Natural killer cell (primary cell): Measurements from ENCODE around the gene GPR34. TPM values are rescaled to one million over a fixed set of nuclear protein-coding genes. Genes with fewer than 3 reads are reported as not detected.

ENCODE experiments used
- ATAC-seq, 3 donors: fragments of 150-1000 bp in 2 of 3; fragments of 200-7000 bp in 1 of 3; cut with Tn5 transposase; 1 replicate in 1 of 3; 2 replicates in 2 of 3; pipeline ENCODE4 v1.10.0; 2021; ENCODE audit warnings: mild to moderate bottlenecking in 2 of 3, moderate library complexity in 2 of 3
- DNase-seq, 2 donors: peaks; one replicate each; pipeline versions ENCODE4 v3.0.0 to v3.0.0-alpha.2; 2013 to 2021; ENCODE audit warnings: mixed read lengths in 1 of 2
- H3K27ac ChIP-seq: one replicate; pipeline ENCODE4 v1.5.1; 2013; ENCODE audit warnings: mild to moderate bottlenecking, low read length
- H3K27me3 ChIP-seq: one replicate; pipeline ENCODE4 v1.6.1; 2013; ENCODE audit warnings: low read length; ENCODE audit not compliant: control insufficient read depth, insufficient read depth
- H3K36me3 ChIP-seq: one replicate; pipeline ENCODE4 v1.6.1; 2013; ENCODE audit warnings: low read length; ENCODE audit not compliant: control insufficient read depth, insufficient read depth
- H3K4me1 ChIP-seq: one replicate; pipeline ENCODE4 v1.6.1; 2013; ENCODE audit warnings: low read length; ENCODE audit not compliant: control insufficient read depth, insufficient read depth
- H3K4me3 ChIP-seq: one replicate; pipeline ENCODE4 v1.5.1; 2013; ENCODE audit warnings: low read length
- H3K9me3 ChIP-seq: one replicate; pipeline ENCODE4 v1.6.1; 2013; ENCODE audit warnings: low read length; ENCODE audit not compliant: control insufficient read depth, insufficient read depth
- H3K27ac Mint-ChIP-seq, 2 donors: one replicate each; pipeline ENCODE4 v1.8.0; 2022; ENCODE audit warnings: mild to moderate bottlenecking in 2 of 2, mixed read lengths in 2 of 2, moderate library complexity in 1 of 2
- H3K27me3 Mint-ChIP-seq, 2 donors: one replicate each; pipeline ENCODE4 v1.8.0; 2022; ENCODE audit warnings: low read depth in 2 of 2, mixed read lengths in 2 of 2
- H3K36me3 Mint-ChIP-seq: one replicate; pipeline ENCODE4 v1.8.0; 2022; ENCODE audit warnings: mixed read lengths
- H3K4me1 Mint-ChIP-seq, 2 donors: one replicate each; pipeline ENCODE4 v1.8.0; 2022; ENCODE audit warnings: mixed read lengths in 2 of 2
- H3K4me3 Mint-ChIP-seq: one replicate; pipeline ENCODE4 v1.8.0; 2022; ENCODE audit warnings: mild to moderate bottlenecking, moderate library complexity, mixed read lengths
- H3K9me3 Mint-ChIP-seq, 2 donors: one replicate each; pipeline ENCODE4 v1.8.0; 2022; ENCODE audit warnings: mixed read lengths in 2 of 2
- CTCF ChIP-seq: fragments of 200-600 bp; IDR thresholded peaks from one replicate; pipeline ENCODE4 v1.8.0; 2022; ENCODE audit warnings: antibody characterized with exemption
- WGBS: methylation state at CpG from one replicate; pipeline ENCODE4 v1.1.7; 2013; ENCODE audit warnings: missing lambda C conversion rate; ENCODE audit not compliant: insufficient coverage; 5-methylcytosine and 5-hydroxymethylcytosine counted together
- intact Hi-C: fragments of 100-400 bp; cut with micrococcal nuclease; formaldehyde crosslinking; loops from one replicate; pipeline ENCODE4 v1.14.2; 2022
- total RNA-seq, 4 donors: library from RNA; stranded (reverse); fragments of 120-200 nt in 1 of 4; gene quantifications; one replicate each; pipeline versions ENCODE4 v1.2.3 to v1.2.4, GENCODE V29; 2013 to 2022

Gene GPR34
- total RNA-seq, 3 donors from 2014 or later (not counting 1 experiment from before 2014, with no cell fraction given), result 0.61 to 6.0 (median 0.68) TPM

GRCh38 chrX:41689711-41690110 is 938 bp downstream of the GPR34 start:
- H3K27me3 Mint-ChIP-seq, result peaks cover 3 to 24% of the 10 kb centered on the region in 2 donors
- H3K9me3 ChIP-seq, result no peaks in the 10 kb centered on the region
- TF ChIP-seq CTCF, result no peak
- ATAC-seq (no peak), DNase-seq (no peak)
- no peaks in the 10 kb centered on the region for H3K36me3 ChIP-seq
- no peaks in the 10 kb centered on the region for H3K9me3 Mint-ChIP-seq
- H3K36me3 Mint-ChIP-seq, result no peaks in the 10 kb centered on the region
- no peaks in the 10 kb centered on the region for H3K27me3 ChIP-seq
- intact Hi-C loops, result loop anchor here (5.0 kb wide), 1 partner anchor 48 kb away; no protein-coding TSS in a partner anchor
- no peak overlapping the region for H3K27ac ChIP-seq
- no peak overlapping the region for H3K4me3 ChIP-seq
- peaks cover 28 to 33% of the 10 kb centered on the region in 2 donors for H3K4me1 Mint-ChIP-seq
- 90% methylated on average over 2 of the region's 3 CpGs for WGBS
- no peak overlapping the region for H3K4me3 Mint-ChIP-seq
- H3K4me1 ChIP-seq, result peaks cover 17% of the 10 kb centered on the region
- H3K27ac Mint-ChIP-seq, result no peak overlapping the region

GRCh38 chrX:41692162-41692749 is 3.5 kb downstream of the GPR34 start:
- H3K27ac Mint-ChIP-seq, result peak overlapping the region in 1 of 2 donors; percentile 41
- H3K36me3 Mint-ChIP-seq, result no peaks in the 10 kb centered on the region
- Histone ChIP-seq H3K36me3 (no peaks in the 10 kb centered on the region), H3K4me1 (peaks cover 17% of the 10 kb centered on the region), H3K27me3 (no peaks in the 10 kb centered on the region), H3K9me3 (no peaks in the 10 kb centered on the region), H3K4me3 (no peak overlapping the region), H3K27ac (no peak overlapping the region)
- no peak for TF ChIP-seq CTCF
- H3K4me1 Mint-ChIP-seq, result peaks cover 36 to 42% of the 10 kb centered on the region in 2 donors
- peaks cover 2 to 32% of the 10 kb centered on the region in 2 donors for H3K27me3 Mint-ChIP-seq
- intact Hi-C loops, result loop anchor here (5.0 kb wide), 1 partner anchor 45 kb away; no protein-coding TSS in a partner anchor
- no peaks in the 10 kb centered on the region for H3K9me3 Mint-ChIP-seq
- peak in 1 of 3 donors; percentile 26 for ATAC-seq
- no peak for DNase-seq
- 57% methylated on average over 1 of the region's 1 CpG for WGBS
- no peak overlapping the region for H3K4me3 Mint-ChIP-seq

GRCh38 chrX:41693024-41693423 is 4.3 kb downstream of the GPR34 start:
- intact Hi-C loops, result loop anchor here (5.0 kb wide), 1 partner anchor 44 kb away; no protein-coding TSS in a partner anchor
- ATAC-seq, result no peak

More at GRCh38 chrX:41693024-41693423, 4.3 kb downstream of the GPR34 start:
- no peaks in the 10 kb centered on the region for H3K9me3 Mint-ChIP-seq
- TF ChIP-seq CTCF, result no peak
- H3K27me3 Mint-ChIP-seq, result peaks cover 0 to 31% of the 10 kb centered on the region in 2 donors
- Histone ChIP-seq H3K4me3 (no peak overlapping the region), H3K4me1 (peaks cover 17% of the 10 kb centered on the region), H3K27me3 (no peaks in the 10 kb centered on the region), H3K9me3 (no peaks in the 10 kb centered on the region), H3K27ac (no peak overlapping the region), H3K36me3 (no peaks in the 10 kb centered on the region)
- peaks cover 36 to 42% of the 10 kb centered on the region in 2 donors for H3K4me1 Mint-ChIP-seq
- 60% methylated on average over 1 of the region's 3 CpGs for WGBS
- peak overlapping the region; percentile 29 for H3K4me3 Mint-ChIP-seq
- H3K36me3 Mint-ChIP-seq, result no peaks in the 10 kb centered on the region
- DNase-seq, result no peak
- peak overlapping the region in 1 of 2 donors; percentile 41 for H3K27ac Mint-ChIP-seq
